HEK293 (cell line): Measurements from ENCODE around the gene MATCAP1.

Experiments
- EGR2 ChIP-seq: fragments of 450-650 bp; formaldehyde crosslinking; IDR thresholded peaks from 2 replicates; pipeline ENCODE4 v1.5.1; 2016; ENCODE audit warnings: low read depth, missing biosample characterization, missing genetic modification characterization
- GFI1B ChIP-seq: fragments of 450-650 bp; formaldehyde crosslinking; IDR thresholded peaks from 2 replicates; pipeline ENCODE4 v1.5.1; 2016; ENCODE audit warnings: missing biosample characterization, missing genetic modification characterization
- KLF1 ChIP-seq: fragments of 450-650 bp; formaldehyde crosslinking; IDR thresholded peaks from 2 replicates; pipeline ENCODE4 v1.5.1; 2016; ENCODE audit warnings: missing biosample characterization, missing genetic modification characterization
- KLF7 ChIP-seq: fragments of 450-650 bp; formaldehyde crosslinking; IDR thresholded peaks from 2 replicates; pipeline ENCODE4 v1.5.1; 2016; ENCODE audit warnings: missing biosample characterization, missing genetic modification characterization, borderline replicate concordance
- KLF8 ChIP-seq: fragments of 450-650 bp; formaldehyde crosslinking; IDR thresholded peaks from 2 replicates; pipeline ENCODE4 v1.5.1; 2016; ENCODE audit warnings: missing biosample characterization, missing genetic modification characterization
- PRDM4 ChIP-seq: fragments of 450-650 bp; formaldehyde crosslinking; IDR thresholded peaks from 2 replicates; pipeline ENCODE4 v1.5.1; 2017; ENCODE audit warnings: missing biosample characterization, missing genetic modification characterization
- TCF7L2 ChIP-seq: IDR thresholded peaks from 2 replicates; pipeline ENCODE4 v1.6.1; 2011; ENCODE audit warnings: low read depth, mild to moderate bottlenecking, inconsistent platforms, low read length, moderate library complexity, borderline replicate concordance
- WT1 ChIP-seq: fragments of 450-650 bp; formaldehyde crosslinking; IDR thresholded peaks from 2 replicates; pipeline ENCODE4 v1.5.1; 2016; ENCODE audit warnings: missing biosample characterization, missing genetic modification characterization
- ZBTB1 ChIP-seq: fragments of 450-650 bp; formaldehyde crosslinking; IDR thresholded peaks from 2 replicates; pipeline ENCODE4 v1.5.1; 2016; ENCODE audit warnings: missing biosample characterization, missing genetic modification characterization
- ZBTB10 ChIP-seq: fragments of 450-650 bp; formaldehyde crosslinking; IDR thresholded peaks from 2 replicates; pipeline ENCODE4 v1.5.1; 2016; ENCODE audit warnings: missing biosample characterization, missing genetic modification characterization
- ZBTB11 ChIP-seq: fragments of 450-650 bp; formaldehyde crosslinking; conservative IDR thresholded peaks from 2 replicates; pipeline ENCODE4 v1.5.1; 2016; ENCODE audit warnings: low read depth, missing biosample characterization, missing genetic modification characterization
- ZBTB21 ChIP-seq: fragments of 450-650 bp; formaldehyde crosslinking; IDR thresholded peaks from 2 replicates; pipeline ENCODE4 v1.5.1; 2017; ENCODE audit warnings: missing biosample characterization, missing genetic modification characterization
- ZBTB48 ChIP-seq: fragments of 450-650 bp; formaldehyde crosslinking; IDR thresholded peaks from 2 replicates; pipeline ENCODE4 v1.5.1; 2016; ENCODE audit warnings: missing biosample characterization, missing genetic modification characterization
- ZNF114 ChIP-seq: fragments of 450-650 bp; formaldehyde crosslinking; IDR thresholded peaks from 2 replicates; pipeline ENCODE4 v1.5.0; 2017; ENCODE audit warnings: missing biosample characterization, missing genetic modification characterization
- ZNF23 ChIP-seq: fragments of 450-650 bp; formaldehyde crosslinking; IDR thresholded peaks from 2 replicates; pipeline ENCODE4 v1.5.1; 2016; ENCODE audit warnings: missing biosample characterization, missing genetic modification characterization, borderline replicate concordance
- ZNF280D ChIP-seq: fragments of 450-650 bp; formaldehyde crosslinking; IDR thresholded peaks from 2 replicates; pipeline ENCODE4 v1.5.1; 2016; ENCODE audit warnings: missing biosample characterization, missing genetic modification characterization
- ZNF302 ChIP-seq: fragments of 450-650 bp; formaldehyde crosslinking; IDR thresholded peaks from 2 replicates; pipeline ENCODE4 v1.5.1; 2016; ENCODE audit warnings: missing biosample characterization, missing genetic modification characterization, low read depth
- ZNF324 ChIP-seq: fragments of 450-650 bp; formaldehyde crosslinking; IDR thresholded peaks from 2 replicates; pipeline ENCODE4 v1.5.1; 2016; ENCODE audit warnings: missing biosample characterization, missing genetic modification characterization
- ZNF398 ChIP-seq: fragments of 450-650 bp; formaldehyde crosslinking; IDR thresholded peaks from 2 replicates; pipeline ENCODE4 v1.5.1; 2017; ENCODE audit warnings: missing biosample characterization, missing genetic modification characterization
- ZNF488 ChIP-seq: fragments of 450-650 bp; formaldehyde crosslinking; IDR thresholded peaks from 2 replicates; pipeline ENCODE4 v1.5.1; 2016; ENCODE audit warnings: missing biosample characterization, missing genetic modification characterization
- ZNF513 ChIP-seq: fragments of 450-650 bp; IDR thresholded peaks from 2 replicates; pipeline ENCODE4 v1.5.1; 2018; ENCODE audit warnings: missing biosample characterization, missing genetic modification characterization
- ZNF558 ChIP-seq: fragments of 450-650 bp; formaldehyde crosslinking; IDR thresholded peaks from 2 replicates; pipeline ENCODE4 v1.5.1; 2016; ENCODE audit warnings: missing biosample characterization, missing genetic modification characterization
- ZNF660 ChIP-seq: fragments of 450-650 bp; IDR thresholded peaks from 2 replicates; pipeline ENCODE4 v1.5.1; 2018; ENCODE audit warnings: missing biosample characterization, mild to moderate bottlenecking, missing genetic modification characterization

MATCAP1 gene

GRCh38 chr16:67191995-67192681 is 8.4 kb upstream of the MATCAP1 start, which contains the start of gene E2F4 (continued):
- TF ChIP-seq ZBTB21 (tag by site-specific recombination) = peak; percentile 44; the same call in 1 of the 2 replicates
- no peak for TF ChIP-seq ZNF513 (tag by site-specific recombination)
- TF ChIP-seq ZNF660 (tag by site-specific recombination) = peak; percentile 73; the same call in 1 of the 2 replicates
- TF ChIP-seq ZNF302 (tag by site-specific recombination) = no peak
- no peak for TF ChIP-seq ZBTB10 (tag by site-specific recombination)
- TF ChIP-seq GFI1B (tag by site-specific recombination) = no peak
- no peak for TF ChIP-seq ZNF324 (tag by site-specific recombination)
- TF ChIP-seq ZBTB11 (tag by site-specific recombination) = peak; percentile 90
- no peak for TF ChIP-seq KLF1
- TF ChIP-seq WT1 (tag by site-specific recombination) = no peak
- TF ChIP-seq ZNF398 (tag by site-specific recombination) = no peak
- TF ChIP-seq TCF7L2 = no peak
- no peak for TF ChIP-seq ZNF558 (tag by site-specific recombination)
- TF ChIP-seq ZBTB48 (tag by site-specific recombination) = peak; percentile 100
- TF ChIP-seq ZBTB1 (tag by site-specific recombination) = no peak
- no peak for TF ChIP-seq ZNF114 (tag by site-specific recombination)
- TF ChIP-seq KLF7 = no peak
- TF ChIP-seq ZNF488 (tag by site-specific recombination) = no peak
- TF ChIP-seq PRDM4 = no peak
- no peak for TF ChIP-seq ZNF23 (tag by site-specific recombination)
- no peak for TF ChIP-seq KLF8 (tag by site-specific recombination)
- 0 out of 2 replicates have a peak, but pooled peaks have one; percentile 15 for TF ChIP-seq EGR2
- no peak for TF ChIP-seq ZNF280D (tag by site-specific recombination)
